Loucy (cell line): ENCODE measurements around the gene CFAP77.

Experiments
- CTCF ChIP-seq: fragments of 200-600 bp; sonication (generic); conservative IDR thresholded peaks from 2 replicates; pipeline ENCODE4 v1.5.1; 2014; ENCODE audit warnings: mild to moderate bottlenecking, antibody characterized with exemption, low read length
- EZH2phosphoT487 ChIP-seq: fragments of 200-600 bp; IDR thresholded peaks from 2 replicates; pipeline ENCODE4 v1.6.1; 2018; ENCODE audit warnings: antibody characterized with exemption, mild to moderate bottlenecking, moderate library complexity, borderline replicate concordance

- no peak for TF ChIP-seq CTCF
- TF ChIP-seq EZH2phosphoT487 = no peak
Observed at GRCh38 chr9:132425675-132426062, 15.7 kb downstream of the CFAP77 start.
